ENCODE measurements around the gene VGLL4.

Gene VGLL4

GRCh38 chr3:11619461-11619860, 24.3 kb downstream of the VGLL4 start:
- Histone ChIP-seq H3K27me3 (ENCODE audit: insufficient read depth, insufficient read length) (no peaks in the 10 kb centered on the region), H3K9ac (ENCODE audit: insufficient read length, low read depth) (no peak overlapping the region), H3K9me3 (ENCODE audit: insufficient read depth, low read length) (no peaks in the 10 kb centered on the region), H3K36me3 (ENCODE audit: insufficient read depth, insufficient read length, low read length) (no peaks in the 10 kb centered on the region), H3K4me1 (ENCODE audit: insufficient read depth, insufficient read length) (peaks cover 4% of the 10 kb centered on the region), H3K4me3 (ENCODE audit: insufficient read length, low read depth) (no peak overlapping the region)
- TF ChIP-seq SUZ12 (IDR thresholded peaks at IDR 0.05; ENCODE audit: extremely low read depth, insufficient read depth, insufficient read length): no peak
- TF ChIP-seq YY1 (IDR thresholded peaks at IDR 0.05; ENCODE audit: insufficient read depth, insufficient read length): no peak
- TF ChIP-seq ZNF274 (IDR thresholded peaks at IDR 0.05; ENCODE audit: low read depth, low read length): no peak
- DNase-seq (ENCODE audit: low read depth, low spot score): no peak

GRCh38 chr3:11618904-11619303, 24.8 kb downstream of the VGLL4 start:
- Histone ChIP-seq H3K9ac (ENCODE audit: insufficient read length, low read depth) (no peak overlapping the region), H3K27me3 (ENCODE audit: insufficient read depth, insufficient read length) (no peaks in the 10 kb centered on the region), H3K4me3 (ENCODE audit: insufficient read length, low read depth) (no peak overlapping the region), H3K9me3 (ENCODE audit: insufficient read depth, low read length) (no peaks in the 10 kb centered on the region), H3K36me3 (ENCODE audit: insufficient read depth, insufficient read length, low read length) (peaks cover 4% of the 10 kb centered on the region), H3K4me1 (ENCODE audit: insufficient read depth, insufficient read length) (peaks cover 4% of the 10 kb centered on the region)
- DNase-seq (ENCODE audit: low read depth, low spot score): no peak
- TF ChIP-seq SUZ12 (IDR thresholded peaks at IDR 0.05; ENCODE audit: extremely low read depth, insufficient read depth, insufficient read length) (no peak), YY1 (IDR thresholded peaks at IDR 0.05; ENCODE audit: insufficient read depth, insufficient read length) (no peak), ZNF274 (IDR thresholded peaks at IDR 0.05; ENCODE audit: low read depth, low read length) (no peak)

GRCh38 chr3:11616551-11616950, 27.2 kb downstream of the VGLL4 start:
- Histone ChIP-seq H3K9me3 (ENCODE audit: insufficient read depth, low read length) (no peaks in the 10 kb centered on the region), H3K4me3 (ENCODE audit: insufficient read length, low read depth) (no peak overlapping the region), H3K36me3 (ENCODE audit: insufficient read depth, insufficient read length, low read length) (peaks cover 14% of the 10 kb centered on the region), H3K9ac (ENCODE audit: insufficient read length, low read depth) (no peak overlapping the region), H3K27me3 (ENCODE audit: insufficient read depth, insufficient read length) (no peaks in the 10 kb centered on the region), H3K4me1 (ENCODE audit: insufficient read depth, insufficient read length) (peaks cover 4% of the 10 kb centered on the region)
- DNase-seq (ENCODE audit: low read depth, low spot score): no peak
- no peak for TF ChIP-seq ZNF274 (IDR thresholded peaks at IDR 0.05; ENCODE audit: low read depth, low read length)
- TF ChIP-seq YY1 (IDR thresholded peaks at IDR 0.05; ENCODE audit: insufficient read depth, insufficient read length): no peak
- TF ChIP-seq SUZ12 (IDR thresholded peaks at IDR 0.05; ENCODE audit: extremely low read depth, insufficient read depth, insufficient read length): no peak

- Histone ChIP-seq H3K4me3 (ENCODE audit: insufficient read length, low read depth) (no peak overlapping the region), H3K27me3 (ENCODE audit: insufficient read depth, insufficient read length) (no peaks in the 10 kb centered on the region), H3K36me3 (ENCODE audit: insufficient read depth, insufficient read length, low read length) (peaks cover 16% of the 10 kb centered on the region), H3K9ac (ENCODE audit: insufficient read length, low read depth) (no peak overlapping the region), H3K4me1 (ENCODE audit: insufficient read depth, insufficient read length) (peaks cover 4% of the 10 kb centered on the region), H3K9me3 (ENCODE audit: insufficient read depth, low read length) (no peaks in the 10 kb centered on the region)
- DNase-seq (ENCODE audit: low read depth, low spot score): no peak
- TF ChIP-seq ZNF274 (IDR thresholded peaks at IDR 0.05; ENCODE audit: low read depth, low read length) (no peak), SUZ12 (IDR thresholded peaks at IDR 0.05; ENCODE audit: extremely low read depth, insufficient read depth, insufficient read length) (no peak)
Measured at GRCh38 chr3:11613851-11614487, 29.7 kb downstream of the VGLL4 start.

GRCh38 chr3:11613319-11613718, 30.4 kb downstream of the VGLL4 start:
- TF ChIP-seq SUZ12 (IDR thresholded peaks at IDR 0.05; ENCODE audit: extremely low read depth, insufficient read depth, insufficient read length) (no peak), YY1 (IDR thresholded peaks at IDR 0.05; ENCODE audit: insufficient read depth, insufficient read length) (no peak), ZNF274 (IDR thresholded peaks at IDR 0.05; ENCODE audit: low read depth, low read length) (no peak)
- Histone ChIP-seq H3K4me3 (ENCODE audit: insufficient read length, low read depth) (no peak overlapping the region), H3K9me3 (ENCODE audit: insufficient read depth, low read length) (no peaks in the 10 kb centered on the region), H3K36me3 (ENCODE audit: insufficient read depth, insufficient read length, low read length) (peaks cover 16% of the 10 kb centered on the region), H3K27me3 (ENCODE audit: insufficient read depth, insufficient read length) (no peaks in the 10 kb centered on the region), H3K4me1 (ENCODE audit: insufficient read depth, insufficient read length) (peaks cover 4% of the 10 kb centered on the region), H3K9ac (ENCODE audit: insufficient read length, low read depth) (no peak overlapping the region)
- DNase-seq (ENCODE audit: low read depth, low spot score): no peak

GRCh38 chr3:11612515-11613188, 31.1 kb downstream of the VGLL4 start:
- Histone ChIP-seq H3K27me3 (ENCODE audit: insufficient read depth, insufficient read length) (no peaks in the 10 kb centered on the region), H3K36me3 (ENCODE audit: insufficient read depth, insufficient read length, low read length) (peaks cover 16% of the 10 kb centered on the region), H3K4me3 (ENCODE audit: insufficient read length, low read depth) (no peak overlapping the region), H3K9me3 (ENCODE audit: insufficient read depth, low read length) (no peaks in the 10 kb centered on the region), H3K4me1 (ENCODE audit: insufficient read depth, insufficient read length) (peaks cover 4% of the 10 kb centered on the region), H3K9ac (ENCODE audit: insufficient read length, low read depth) (no peak overlapping the region)
- DNase-seq (ENCODE audit: low read depth, low spot score): no peak
- TF ChIP-seq ZNF274 (IDR thresholded peaks at IDR 0.05; ENCODE audit: low read depth, low read length) (no peak), SUZ12 (IDR thresholded peaks at IDR 0.05; ENCODE audit: extremely low read depth, insufficient read depth, insufficient read length) (no peak)

GRCh38 chr3:11611341-11611799, 32.3 kb downstream of the VGLL4 start:
- H3K4me3 ChIP-seq (ENCODE audit: insufficient read length, low read depth): no peak overlapping the region
- H3K4me1 ChIP-seq (ENCODE audit: insufficient read depth, insufficient read length): peaks cover 4% of the 10 kb centered on the region

More at GRCh38 chr3:11611341-11611799, 32.3 kb downstream of the VGLL4 start:
- Histone ChIP-seq H3K36me3 (ENCODE audit: insufficient read depth, insufficient read length, low read length) (peaks cover 19% of the 10 kb centered on the region), H3K9me3 (ENCODE audit: insufficient read depth, low read length) (no peaks in the 10 kb centered on the region), H3K9ac (ENCODE audit: insufficient read length, low read depth) (no peak overlapping the region), H3K27me3 (ENCODE audit: insufficient read depth, insufficient read length) (no peaks in the 10 kb centered on the region)
- DNase-seq (ENCODE audit: low read depth, low spot score): no peak
- TF ChIP-seq YY1 (IDR thresholded peaks at IDR 0.05; ENCODE audit: insufficient read depth, insufficient read length) (no peak), SUZ12 (IDR thresholded peaks at IDR 0.05; ENCODE audit: extremely low read depth, insufficient read depth, insufficient read length) (no peak)
